PC-3 (cell line): ENCODE results near the gene ARL10.

Source experiments
- EZH2 ChIP-seq: fragments of 300-600 bp; sonication (generic); IDR thresholded peaks from one replicate; pipeline ENCODE4 v1.6.1; 2017; ENCODE audit warnings: antibody characterized with exemption, mild to moderate bottlenecking, low read length; ENCODE audit not compliant: unreplicated experiment
- EZH2phosphoT487 ChIP-seq: fragments of 300-600 bp; sonication (generic); IDR thresholded peaks from 2 replicates; pipeline ENCODE4 v1.6.1; 2018; ENCODE audit warnings: mild to moderate bottlenecking, antibody characterized with exemption, low read length, borderline replicate concordance
- TF ChIP-seq, protein P1 (sequence below): fragments of 300-600 bp; sonication (generic); conservative IDR thresholded peaks from 2 replicates; pipeline ENCODE4 v1.5.1; 2017; ENCODE audit warnings: antibody characterized with exemption, low read depth, mild to moderate bottlenecking, low read length

GRCh38 chr5:176388444-176389134 is 23.3 kb downstream of the ARL10 start, which contains the start of the genes HIGD2A and NOP16:
- TF ChIP-seq, protein P1, sequence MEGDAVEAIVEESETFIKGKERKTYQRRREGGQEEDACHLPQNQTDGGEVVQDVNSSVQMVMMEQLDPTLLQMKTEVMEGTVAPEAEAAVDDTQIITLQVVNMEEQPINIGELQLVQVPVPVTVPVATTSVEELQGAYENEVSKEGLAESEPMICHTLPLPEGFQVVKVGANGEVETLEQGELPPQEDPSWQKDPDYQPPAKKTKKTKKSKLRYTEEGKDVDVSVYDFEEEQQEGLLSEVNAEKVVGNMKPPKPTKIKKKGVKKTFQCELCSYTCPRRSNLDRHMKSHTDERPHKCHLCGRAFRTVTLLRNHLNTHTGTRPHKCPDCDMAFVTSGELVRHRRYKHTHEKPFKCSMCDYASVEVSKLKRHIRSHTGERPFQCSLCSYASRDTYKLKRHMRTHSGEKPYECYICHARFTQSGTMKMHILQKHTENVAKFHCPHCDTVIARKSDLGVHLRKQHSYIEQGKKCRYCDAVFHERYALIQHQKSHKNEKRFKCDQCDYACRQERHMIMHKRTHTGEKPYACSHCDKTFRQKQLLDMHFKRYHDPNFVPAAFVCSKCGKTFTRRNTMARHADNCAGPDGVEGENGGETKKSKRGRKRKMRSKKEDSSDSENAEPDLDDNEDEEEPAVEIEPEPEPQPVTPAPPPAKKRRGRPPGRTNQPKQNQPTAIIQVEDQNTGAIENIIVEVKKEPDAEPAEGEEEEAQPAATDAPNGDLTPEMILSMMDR = no peak
- TF ChIP-seq EZH2 = no peak
- no peak for TF ChIP-seq EZH2phosphoT487
